ENCODE measurements around the gene DTD1.

Gene DTD1, protein sequence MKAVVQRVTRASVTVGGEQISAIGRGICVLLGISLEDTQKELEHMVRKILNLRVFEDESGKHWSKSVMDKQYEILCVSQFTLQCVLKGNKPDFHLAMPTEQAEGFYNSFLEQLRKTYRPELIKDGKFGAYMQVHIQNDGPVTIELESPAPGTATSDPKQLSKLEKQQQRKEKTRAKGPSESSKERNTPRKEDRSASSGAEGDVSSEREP

GRCh38 chr20:18587665-18588573, at the start of gene DTD1:
Gene DTD1, plus strand, starts transcription at chr20:18588054. Its CDS starts 19 bp downstream, at chr20:18588073.
- peak; percentile 92 for DNase-seq (ENCODE audit: low read depth)

GRCh38 chr20:18541741-18542140, 46.1 kb upstream of the DTD1 start:
- peak; percentile 60 for DNase-seq (ENCODE audit: low read depth)

- DNase-seq (ENCODE audit: low read depth): no peak
Observed at GRCh38 chr20:18543216-18543615, 44.6 kb upstream of the DTD1 start.

DNA sequence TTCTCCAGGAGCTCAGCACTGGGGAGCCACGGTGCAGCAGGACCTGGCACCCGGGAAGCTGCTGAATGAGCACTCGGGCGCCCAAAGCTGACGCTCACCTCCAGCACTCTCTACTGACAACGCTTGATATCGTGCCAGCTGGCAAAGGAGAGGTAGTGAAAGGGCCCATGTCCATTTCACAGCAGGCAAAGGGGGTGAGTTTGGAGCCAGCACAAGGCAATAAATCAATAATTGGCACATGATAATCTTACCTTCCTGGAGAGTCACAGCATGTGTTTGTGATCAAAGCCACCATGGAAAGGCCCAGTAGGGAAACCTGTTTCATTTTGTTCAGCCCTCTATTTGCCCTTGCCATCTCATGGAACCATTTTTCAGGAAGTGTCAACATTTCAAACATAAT, 43.9 kb upstream of the DTD1 start:
- no peak for DNase-seq (ENCODE audit: low read depth)

DNA sequence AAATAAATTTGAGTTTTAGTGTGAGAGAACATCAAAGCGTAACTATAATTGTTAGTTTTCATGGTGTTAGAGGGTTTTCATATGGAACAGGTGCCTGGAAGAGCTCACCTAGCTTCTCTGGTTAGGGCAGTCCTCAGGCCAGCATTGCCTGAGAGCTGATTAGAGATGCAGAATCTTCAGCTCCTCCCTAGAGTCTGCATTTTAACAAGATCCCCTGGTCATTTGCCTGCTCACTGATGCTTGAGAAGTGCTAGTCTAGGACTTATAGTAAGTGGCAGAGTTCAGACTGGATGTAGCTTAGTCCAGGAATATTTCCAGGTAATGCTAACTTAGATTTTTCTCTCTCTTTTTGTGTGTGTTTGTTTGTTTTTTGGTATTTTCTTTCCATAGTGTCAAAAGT, 42.3 kb upstream of the DTD1 start:
- DNase-seq (ENCODE audit: low read depth): no peak

GRCh38 chr20:18548465-18548864, 39.4 kb upstream of the DTD1 start:
- no peak for DNase-seq (ENCODE audit: low read depth)

DNA sequence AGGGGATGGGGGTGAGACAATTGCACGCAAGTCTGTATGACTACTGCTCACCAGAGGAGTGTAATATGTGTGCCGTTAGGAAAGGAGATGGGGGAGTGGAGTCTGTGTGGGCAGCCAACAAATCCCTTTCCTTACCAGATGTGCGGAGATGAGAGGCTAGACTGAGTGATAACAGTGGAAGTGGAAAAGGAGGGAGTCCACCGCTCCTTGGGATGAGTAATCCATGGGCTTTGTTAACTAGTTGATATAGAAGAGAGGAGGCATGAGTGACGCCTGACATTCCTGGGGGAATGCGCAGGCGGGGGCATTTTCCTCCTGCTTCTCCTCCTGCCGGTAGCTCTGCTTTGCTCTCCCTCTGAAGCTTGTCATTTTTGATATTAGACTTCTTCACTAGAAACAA, 34.1 kb upstream of the DTD1 start:
- no peak for DNase-seq (ENCODE audit: low read depth)

- DNase-seq (ENCODE audit: low read depth): peak; percentile 91
Observed at GRCh38 chr20:18566892-18567738, 20.7 kb upstream of the DTD1 start, which contains the start of gene SMIM26. Gene SMIM26, plus strand, starts transcription at chr20:18567432. Its CDS starts 47 bp downstream, at chr20:18567479.

- DNase-seq (ENCODE audit: low read depth): no peak
Observed at GRCh38 chr20:18567739-18568091, 20.1 kb upstream of the DTD1 start.

DNA sequence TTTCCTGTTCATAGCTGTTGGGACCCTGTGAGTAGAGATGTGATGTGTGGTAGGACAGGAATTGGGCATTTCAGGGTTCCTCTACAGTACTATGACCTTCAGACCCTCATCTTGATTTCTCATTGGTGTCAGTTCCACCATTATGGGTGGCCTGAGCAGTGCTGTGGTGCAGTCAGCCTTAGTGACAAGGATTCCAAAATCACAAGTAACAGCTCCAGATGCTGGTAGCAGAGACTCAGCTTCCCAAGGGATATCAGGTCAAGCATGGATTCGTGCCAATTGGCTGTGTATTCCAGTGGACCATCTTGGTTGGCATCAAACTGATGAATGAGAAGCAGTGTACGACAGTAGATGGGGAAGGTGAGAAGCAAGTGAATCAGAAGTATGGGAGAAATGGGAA, 16.8 kb upstream of the DTD1 start:
- DNase-seq (ENCODE audit: low read depth): no peak

GRCh38 chr20:18571578-18571977, 16.3 kb upstream of the DTD1 start:
- no peak for DNase-seq (ENCODE audit: low read depth)

GRCh38 chr20:18577942-18578341, 9.9 kb upstream of the DTD1 start:
- no peak for DNase-seq (ENCODE audit: low read depth)

DNA sequence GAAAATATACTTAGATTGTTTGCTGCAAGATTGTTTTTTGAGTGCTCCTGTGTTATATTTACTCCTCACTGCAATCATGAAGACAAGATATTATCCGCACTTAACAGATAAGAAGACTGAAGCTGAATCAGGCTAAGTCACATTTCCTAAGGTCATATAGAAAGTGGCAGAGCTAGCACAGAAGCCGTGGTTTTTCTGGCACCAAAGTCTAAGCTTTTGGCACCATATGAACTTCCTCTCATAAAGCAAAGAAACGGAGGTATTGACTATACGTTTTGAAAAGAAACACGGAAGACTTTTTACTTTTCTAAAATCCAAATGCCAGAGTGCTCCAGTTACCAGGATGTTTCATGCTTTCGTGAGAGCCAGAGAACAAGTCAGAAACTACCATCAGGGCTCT, 9.3 kb upstream of the DTD1 start:
- no peak for DNase-seq (ENCODE audit: low read depth)

DNA sequence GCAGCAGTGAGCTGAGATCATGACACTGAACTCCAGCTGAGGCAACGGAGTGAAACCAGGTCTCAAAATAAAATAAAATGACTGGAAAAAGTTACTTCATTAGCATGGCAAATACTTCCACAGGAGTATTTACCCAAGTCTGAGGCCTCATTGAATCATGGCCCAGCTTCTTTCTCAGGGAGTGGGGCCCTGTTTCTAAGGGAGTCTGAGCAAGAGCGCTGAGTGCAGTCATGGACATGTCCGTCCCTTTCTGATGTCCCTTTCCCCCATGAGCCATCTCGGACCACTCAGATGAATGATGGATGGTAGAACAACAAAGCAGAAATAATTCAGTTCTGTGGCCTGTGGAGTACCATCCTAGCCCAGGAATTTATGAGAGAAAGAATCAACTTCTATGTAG, 7.8 kb upstream of the DTD1 start:
- no peak for DNase-seq (ENCODE audit: low read depth)

DNA sequence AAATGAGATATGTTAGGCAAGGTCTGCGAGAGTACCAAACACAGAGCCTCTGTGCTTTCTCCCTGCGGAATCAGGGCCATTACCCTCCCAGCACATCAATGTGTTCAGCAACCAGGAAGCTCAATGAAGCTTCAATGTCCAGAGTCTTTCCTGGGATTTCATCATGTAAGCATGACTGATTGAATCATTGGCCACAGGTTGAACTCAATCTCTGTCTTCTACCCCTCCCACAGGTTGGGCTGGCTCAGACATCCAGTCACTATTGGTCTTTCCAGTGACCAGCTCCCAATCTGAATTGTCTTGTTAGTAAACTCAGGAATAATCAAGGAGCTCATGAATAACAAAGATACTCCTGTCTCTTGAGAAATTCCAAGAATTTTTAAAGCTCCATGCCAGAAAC, 2.7 kb upstream of the DTD1 start:
- DNase-seq (ENCODE audit: low read depth): peak; percentile 47

DNA sequence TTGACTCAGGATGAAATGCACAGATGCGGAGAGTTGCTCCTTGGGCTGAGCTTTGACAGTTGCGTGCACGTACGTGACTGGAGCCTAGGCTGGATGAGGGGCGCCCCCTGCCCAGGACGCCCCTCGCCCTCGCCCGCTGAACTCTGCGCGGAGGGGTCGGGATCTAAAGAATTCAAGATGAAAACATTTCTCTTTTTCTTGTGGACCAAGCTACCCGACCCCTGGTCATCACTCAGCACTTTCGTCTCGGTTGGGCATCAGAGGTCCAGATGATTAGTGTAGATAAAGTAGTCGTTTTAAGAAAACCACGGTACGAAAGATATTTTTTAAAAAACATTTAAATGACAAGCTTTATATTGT, 700 bp downstream of the DTD1 start:
- DNase-seq (ENCODE audit: low read depth): no peak

DNA sequence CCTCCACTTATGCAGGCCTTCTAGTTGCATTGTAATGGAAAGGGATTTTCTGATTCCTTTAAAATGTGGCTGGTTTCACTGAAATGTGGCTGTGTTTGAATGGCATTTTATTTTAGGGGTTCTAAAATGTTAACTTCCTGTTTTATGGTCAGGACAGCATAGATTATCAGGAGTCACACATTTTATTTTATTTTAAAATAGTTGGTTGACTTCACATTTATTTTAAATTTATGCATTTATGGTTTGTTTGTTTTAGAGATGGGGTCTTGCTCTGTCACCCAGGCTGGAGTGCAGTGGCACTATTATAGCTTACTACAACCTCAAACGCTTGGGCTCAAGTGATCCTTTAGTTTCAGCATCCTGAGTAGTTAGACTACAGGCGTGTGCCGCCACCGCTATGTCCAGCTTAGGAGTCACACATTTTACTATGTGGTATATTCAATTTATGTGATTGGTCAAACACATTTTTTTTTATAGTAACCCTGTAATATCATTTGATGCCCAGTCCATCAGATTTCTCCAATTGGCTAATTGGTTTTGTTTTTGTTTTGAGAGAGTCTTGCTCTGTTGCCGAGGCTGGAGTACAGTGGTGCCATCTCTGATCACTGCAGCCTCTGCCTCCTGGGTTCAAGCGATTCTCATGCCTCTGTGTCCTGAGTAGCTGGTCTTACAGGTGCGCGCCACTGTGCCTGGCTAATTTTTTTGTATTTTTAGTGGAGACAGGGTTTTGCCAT, 2.3 kb downstream of the DTD1 start:
- DNase-seq (ENCODE audit: low read depth): no peak

DNA sequence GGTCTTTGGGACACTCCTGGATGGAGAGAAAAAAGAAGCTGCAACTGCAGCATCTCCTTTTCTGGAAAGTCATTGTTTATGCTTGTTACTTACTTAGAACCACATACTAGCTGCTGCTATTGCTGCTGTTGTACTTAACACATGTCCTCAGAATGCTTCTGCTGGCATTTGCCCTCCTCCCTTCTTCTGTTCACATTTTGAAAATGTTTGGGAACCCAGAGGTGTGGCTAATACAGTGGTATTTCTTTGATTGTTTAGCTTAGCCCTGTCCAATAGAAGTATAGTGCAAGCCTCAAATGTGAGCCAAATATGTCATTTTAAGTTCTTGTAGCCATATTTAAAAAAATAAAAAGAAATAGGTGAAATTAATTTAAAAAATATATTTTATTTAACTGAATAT, 8.4 kb downstream of the DTD1 start:
- no peak for DNase-seq (ENCODE audit: low read depth)

GRCh38 chr20:18609741-18610140, 21.9 kb downstream of the DTD1 start:
- DNase-seq (ENCODE audit: low read depth): no peak

GRCh38 chr20:18611492-18611891, 23.6 kb downstream of the DTD1 start:
- no peak for DNase-seq (ENCODE audit: low read depth)

GRCh38 chr20:18613553-18613952, 25.7 kb downstream of the DTD1 start:
- DNase-seq (ENCODE audit: low read depth): peak; percentile 29

- DNase-seq (ENCODE audit: low read depth): no peak
Observed at GRCh38 chr20:18614244-18614643, 26.4 kb downstream of the DTD1 start.
